DMS114 treated with DMSO at 0.1 percent for 48 hours (cell line): ENCODE results near the gene NRXN3.
"Not testable (repeated sequence)": the region's sequence is repeated elsewhere in the genome, so short reads cannot be mapped to it uniquely, and the experiment has no call there.

ENCODE experiments used
- DNase-seq: peaks from one replicate; lab custom pipeline; 2025; ENCODE audit not compliant: unreplicated experiment; lab: John Stamatoyannopoulos, UW

NRXN3 gene

GRCh38 chr14:78566859-78567172, 396.6 kb downstream of the NRXN3 start:
- no peak for DNase-seq

- DNase-seq, result no peak
Measured at GRCh38 chr14:78567343-78567742, 397.2 kb downstream of the NRXN3 start.

- not testable (repeated sequence) for DNase-seq
Measured at GRCh38 chr14:78573736-78574135, 403.6 kb downstream of the NRXN3 start.

GRCh38 chr14:78576437-78577166, 406.4 kb downstream of the NRXN3 start:
- no peak for DNase-seq

- no peak for DNase-seq
Measured at GRCh38 chr14:78581229-78581628, 411.1 kb downstream of the NRXN3 start.

GRCh38 chr14:78586681-78587080, 416.5 kb downstream of the NRXN3 start:
- DNase-seq, result no peak

GRCh38 chr14:78588906-78589305, 418.7 kb downstream of the NRXN3 start:
- no peak for DNase-seq

GRCh38 chr14:78592616-78593219, 422.5 kb downstream of the NRXN3 start:
- DNase-seq, result no peak

GRCh38 chr14:78593949-78594348, 423.8 kb downstream of the NRXN3 start:
- DNase-seq, result no peak

GRCh38 chr14:78595797-78596196, 425.6 kb downstream of the NRXN3 start:
- no peak for DNase-seq

GRCh38 chr14:78598046-78598920, 428.1 kb downstream of the NRXN3 start:
- peak; percentile 18 for DNase-seq

GRCh38 chr14:78605025-78605762, 435.0 kb downstream of the NRXN3 start:
- no peak for DNase-seq

GRCh38 chr14:78605897-78606500, 435.8 kb downstream of the NRXN3 start:
- no peak for DNase-seq

- DNase-seq, result no peak
Measured at GRCh38 chr14:78608998-78609787, 439.0 kb downstream of the NRXN3 start.

GRCh38 chr14:78610994-78611393, 440.8 kb downstream of the NRXN3 start:
- no peak for DNase-seq

GRCh38 chr14:78611796-78612571, 441.8 kb downstream of the NRXN3 start:
- DNase-seq, result no peak

GRCh38 chr14:78612666-78613065, 442.5 kb downstream of the NRXN3 start:
- no peak for DNase-seq

- DNase-seq, result no peak
Measured at GRCh38 chr14:78614593-78614992, 444.4 kb downstream of the NRXN3 start.

GRCh38 chr14:78617735-78618134, 447.6 kb downstream of the NRXN3 start:
- no peak for DNase-seq
